Measurements from ENCODE around the gene TK1. TPM values are rescaled to one million over a fixed set of nuclear protein-coding genes. Genes with fewer than 3 reads are reported as not detected.
"Not testable (repeated sequence)": the region's sequence is repeated elsewhere in the genome, so short reads cannot be mapped to it uniquely, and the experiment has no call there.

The TK1 gene
- total RNA-seq, 2 experiments from 2014 or later = 93.1 to 97.8 TPM

DNA sequence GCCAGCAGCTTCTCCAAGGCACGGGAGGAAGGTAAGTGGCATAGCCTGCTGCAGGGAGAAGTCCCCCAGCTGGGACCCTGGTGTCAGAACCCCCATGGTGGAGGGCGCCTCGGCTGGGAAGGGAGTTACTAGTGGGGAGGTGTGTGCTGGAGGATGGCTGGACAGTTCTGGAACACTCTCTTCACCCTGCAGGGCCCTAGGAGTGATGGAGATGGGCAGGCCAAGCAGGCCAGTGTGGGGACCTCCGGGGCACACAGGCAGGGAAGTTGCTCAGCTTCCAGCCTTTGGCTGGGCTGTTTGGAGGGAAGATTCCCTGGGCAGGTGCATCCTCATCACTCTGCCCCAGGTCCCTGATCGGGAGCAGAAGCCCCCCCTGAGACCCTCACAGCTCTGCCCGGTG lies 40.0 kb downstream of the TK1 start:
- POLR2A ChIA-PET = interaction anchor here (0.9 kb wide), 1 partner anchor 19 kb away, joined by 3 read pairs; no protein-coding TSS in a partner anchor
- no peak overlapping the region for H3K27ac Mint-ChIP-seq
- ATAC-seq (ENCODE audit: low read depth) = no peak
- peaks cover 13% of the 10 kb centered on the region for H3K4me1 Mint-ChIP-seq
- H3K27me3 Mint-ChIP-seq = no peaks in the 10 kb centered on the region
- H3K4me3 Mint-ChIP-seq = no peak overlapping the region
- H3K9me3 Mint-ChIP-seq = no peaks in the 10 kb centered on the region
- DNase-seq = no peak
- H3K36me3 Mint-ChIP-seq = peaks cover 4% of the 10 kb centered on the region

DNA sequence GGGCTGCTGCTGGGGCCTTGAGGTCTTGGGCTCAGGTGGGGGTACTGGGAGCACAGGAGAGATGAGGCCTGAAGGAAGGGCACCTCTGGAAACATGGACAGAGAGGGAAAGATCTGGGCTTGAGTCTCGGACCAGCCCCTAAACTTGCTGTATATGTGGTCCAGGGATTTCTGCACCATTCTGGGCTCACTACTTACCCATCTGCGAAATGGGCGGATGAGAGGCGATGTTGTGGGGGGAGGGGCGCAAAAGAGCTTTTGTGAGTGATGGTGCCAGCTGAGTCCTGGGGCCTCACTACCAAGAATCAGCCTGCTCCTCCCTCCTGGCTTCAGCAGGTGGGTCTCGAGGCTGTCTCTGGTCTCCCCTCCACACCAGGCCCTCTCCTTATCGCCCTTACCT lies 40.4 kb downstream of the TK1 start:
- POLR2A ChIA-PET = interaction anchor here (0.9 kb wide), 1 partner anchor 19 kb away, joined by 3 read pairs; no protein-coding TSS in a partner anchor
- Mint-ChIP-seq H3K4me1 (peaks cover 13% of the 10 kb centered on the region), H3K4me3 (no peak overlapping the region), H3K27me3 (no peaks in the 10 kb centered on the region), H3K36me3 (peaks cover 4% of the 10 kb centered on the region), H3K9me3 (no peaks in the 10 kb centered on the region), H3K27ac (no peak overlapping the region)
- ATAC-seq (ENCODE audit: low read depth) = no peak
- DNase-seq = no peak

DNA sequence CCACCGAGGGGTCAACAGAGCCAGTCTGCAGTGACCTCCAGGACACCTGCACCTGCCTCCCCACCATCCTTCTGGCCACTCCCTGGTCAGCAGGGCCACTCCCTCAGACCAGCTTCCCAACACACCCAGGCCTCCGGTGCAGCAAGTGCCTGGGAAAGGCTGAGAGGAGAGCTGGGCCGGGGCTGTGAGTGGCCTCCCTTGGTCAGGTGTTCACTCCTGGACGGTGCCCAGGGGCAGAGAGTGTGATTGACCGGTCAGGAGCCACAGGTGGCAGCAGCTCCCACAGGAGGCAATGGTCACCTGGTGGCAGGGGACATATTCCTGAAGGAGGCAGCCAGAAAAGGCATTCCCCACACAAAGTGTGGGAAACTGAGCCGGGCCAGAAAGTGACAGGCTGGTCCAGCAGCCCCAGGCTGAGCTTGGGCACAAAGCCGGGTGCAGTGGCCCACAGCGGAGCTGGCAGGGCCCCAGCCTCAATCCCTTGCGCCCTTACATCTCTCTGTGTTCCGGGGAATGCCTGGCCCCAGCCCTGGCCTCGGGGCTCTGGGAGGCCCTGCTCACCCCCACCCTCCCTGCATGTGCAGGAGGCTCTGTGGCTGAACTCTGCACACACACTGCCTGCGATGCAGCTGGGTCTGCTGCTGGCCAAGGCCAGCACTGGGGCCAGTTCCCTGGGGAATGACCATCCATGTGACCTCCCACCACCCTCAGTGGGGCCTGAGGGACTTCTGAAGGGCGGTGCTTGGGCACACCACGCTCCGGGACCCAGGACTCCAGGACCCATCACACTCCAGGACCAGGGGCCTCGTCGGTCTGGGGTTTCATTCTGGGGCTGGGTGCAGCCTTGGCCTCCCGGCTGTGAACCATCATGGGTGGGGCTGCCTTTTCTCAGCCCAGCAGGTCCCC lies 41.9 kb downstream of the TK1 start:
- H3K27ac Mint-ChIP-seq = no peak overlapping the region
- DNase-seq (no peak), ATAC-seq (ENCODE audit: low read depth) (no peak)
- H3K4me3 Mint-ChIP-seq = no peak overlapping the region
- peaks cover 7% of the 10 kb centered on the region for H3K36me3 Mint-ChIP-seq
- POLR2A ChIA-PET = interaction anchor here (1.0 to 14.8 kb wide), 4 partner anchors 10 to 24 kb away, joined by 3 to 380 read pairs (median 8); partner anchors contain the start of genes TMC6 and TMC8
- H3K4me1 Mint-ChIP-seq = peaks cover 20% of the 10 kb centered on the region
- no peaks in the 10 kb centered on the region for H3K9me3 Mint-ChIP-seq
- no peaks in the 10 kb centered on the region for H3K27me3 Mint-ChIP-seq

DNA sequence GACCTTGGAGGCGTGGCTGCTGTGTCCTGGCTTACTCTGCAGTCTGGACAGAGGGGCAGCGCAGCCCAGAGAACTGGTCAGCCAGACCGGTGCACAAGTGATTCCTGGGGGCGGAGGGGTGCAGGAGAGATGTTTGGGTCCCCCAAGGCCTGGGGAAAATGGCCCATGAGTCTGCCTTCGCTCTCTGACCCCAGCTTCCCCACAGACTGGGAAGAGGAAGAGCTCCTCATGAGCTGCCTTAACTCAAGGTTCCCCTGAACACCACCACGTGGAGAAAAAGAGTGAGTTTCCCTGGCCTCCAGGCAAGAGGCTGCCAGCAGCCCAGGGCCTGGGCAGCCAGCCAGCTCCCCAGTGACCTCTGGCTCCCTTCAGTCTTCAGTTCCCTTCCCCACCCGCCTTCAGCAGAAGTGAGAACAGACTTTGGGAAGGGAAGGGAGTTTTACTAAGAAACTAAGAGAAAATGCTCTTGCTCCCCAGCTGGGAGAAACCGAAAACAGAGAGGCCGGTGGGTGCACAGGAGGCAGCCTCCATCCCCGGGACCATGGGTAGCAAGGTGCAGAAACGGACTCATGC lies 42.6 kb downstream of the TK1 start:
- POLR2A ChIA-PET = interaction anchor here (1.0 to 14.8 kb wide), 4 partner anchors 10 to 25 kb away, joined by 3 to 380 read pairs (median 8); partner anchors contain the start of genes TMC6 and TMC8
- Mint-ChIP-seq H3K36me3 (peaks cover 7% of the 10 kb centered on the region), H3K9me3 (no peaks in the 10 kb centered on the region), H3K4me1 (peaks cover 24% of the 10 kb centered on the region), H3K27ac (peak overlapping the region; percentile 75), H3K27me3 (no peaks in the 10 kb centered on the region), H3K4me3 (no peak overlapping the region)
- no peak for ATAC-seq (ENCODE audit: low read depth)
- DNase-seq = no peak

DNA sequence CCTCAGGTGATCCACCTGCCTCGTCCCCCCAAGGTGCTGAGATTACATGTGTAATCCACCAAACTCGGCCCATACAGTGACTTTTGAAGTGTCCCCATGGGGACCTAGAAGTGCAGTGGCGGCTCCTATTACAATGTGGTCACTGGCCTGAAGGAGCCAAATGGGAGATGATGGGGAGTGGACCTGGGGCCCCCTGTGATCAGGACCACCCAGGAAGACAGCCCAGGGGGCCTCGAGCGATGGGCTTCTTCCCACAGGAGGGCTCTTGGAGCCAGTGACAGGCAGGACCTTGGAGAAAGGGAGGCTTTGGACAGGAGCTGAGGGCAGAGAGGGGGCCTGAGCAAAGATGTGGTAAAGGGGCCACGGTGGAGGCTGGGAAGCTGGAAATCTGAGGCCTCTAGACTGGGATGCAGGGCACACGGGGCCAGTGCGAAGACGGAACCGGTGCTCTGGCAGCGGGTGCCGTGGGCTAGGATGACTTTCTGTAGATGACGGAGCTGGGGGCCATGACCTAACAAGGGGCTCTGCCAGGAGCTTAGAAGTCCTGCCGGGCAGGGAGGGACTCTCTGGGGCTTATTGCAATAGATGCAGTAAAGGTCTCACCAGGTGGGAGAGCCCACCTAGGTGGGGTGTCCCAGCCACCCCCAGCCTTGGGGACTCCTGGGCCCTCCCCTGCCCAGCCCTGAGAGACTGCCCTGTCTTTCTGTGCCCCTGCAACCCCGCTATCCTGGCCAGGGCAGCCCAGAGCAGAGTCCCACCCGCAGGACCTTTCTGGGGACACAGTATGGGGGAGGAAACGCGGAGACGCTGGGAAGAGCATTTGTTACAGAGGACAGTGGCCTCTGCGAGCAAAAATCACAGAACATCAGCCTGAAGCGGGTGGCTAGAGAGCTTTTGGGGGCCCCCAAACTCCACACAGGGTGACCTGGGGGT lies 43.4 kb downstream of the TK1 start:
- peaks cover 29% of the 10 kb centered on the region for H3K4me1 Mint-ChIP-seq
- peaks cover 7% of the 10 kb centered on the region for H3K36me3 Mint-ChIP-seq
- ATAC-seq (ENCODE audit: low read depth) (no peak), DNase-seq (no peak)
- POLR2A ChIA-PET = interaction anchor here (0.6 to 14.8 kb wide), 4 partner anchors 9 to 1791 kb away, joined by 3 to 380 read pairs (median 8); partner anchors contain the start of genes TMC6 and TMC8
- H3K9me3 Mint-ChIP-seq = no peaks in the 10 kb centered on the region
- peak overlapping the region; percentile 75 for H3K27ac Mint-ChIP-seq
- H3K4me3 Mint-ChIP-seq = no peak overlapping the region
- no peaks in the 10 kb centered on the region for H3K27me3 Mint-ChIP-seq

GRCh38 chr17:78142119-78142861 lies 44.6 kb downstream of the TK1 start:
- Mint-ChIP-seq H3K4me3 (no peak overlapping the region), H3K4me1 (peaks cover 31% of the 10 kb centered on the region), H3K36me3 (peaks cover 10% of the 10 kb centered on the region), H3K9me3 (no peaks in the 10 kb centered on the region), H3K27me3 (no peaks in the 10 kb centered on the region), H3K27ac (peak overlapping the region; percentile 9)
- DNase-seq (no peak), ATAC-seq (ENCODE audit: low read depth) (no peak)
- POLR2A ChIA-PET = interaction anchor here (0.8 to 14.8 kb wide), 6 partner anchors 8 to 27 kb away, joined by 3 to 380 read pairs (median 4); partner anchors contain the start of genes TMC6 and TMC8

DNA sequence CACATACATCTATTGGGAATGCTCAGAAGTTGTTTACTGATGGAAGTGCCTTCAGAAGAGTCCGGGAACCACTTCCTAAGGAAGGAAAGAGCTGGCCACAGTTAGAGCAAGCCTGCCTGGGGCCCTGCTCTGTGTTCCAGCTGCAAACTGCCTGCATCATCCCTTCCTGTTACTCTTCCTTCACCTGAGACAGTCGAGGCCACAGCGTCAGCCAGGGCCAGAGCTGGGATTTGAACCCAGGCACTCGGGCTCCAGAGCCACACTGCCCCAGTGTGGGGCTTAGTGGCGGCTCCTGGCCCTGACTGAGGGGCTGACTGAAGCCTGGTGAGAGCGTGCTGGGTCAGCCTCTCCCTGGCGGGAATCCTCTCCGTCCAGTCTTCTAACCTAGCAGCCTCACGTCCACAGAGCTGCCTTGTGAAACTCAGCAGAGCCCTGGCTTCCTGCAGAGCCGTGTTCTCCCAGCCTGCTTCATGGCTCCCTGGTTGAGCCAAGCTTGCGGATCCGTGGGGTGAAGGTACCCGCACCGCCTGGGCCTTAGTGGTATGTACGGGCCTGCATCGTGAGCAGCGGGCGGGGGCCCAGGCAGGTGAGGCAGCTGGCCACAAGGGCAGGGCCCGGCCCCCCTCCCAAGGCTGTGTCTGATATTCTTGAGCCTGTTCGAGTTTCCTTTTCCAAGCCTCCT lies 45.3 kb downstream of the TK1 start:
- no peak for DNase-seq
- Mint-ChIP-seq H3K36me3 (peaks cover 11% of the 10 kb centered on the region), H3K4me3 (no peak overlapping the region), H3K27ac (no peak overlapping the region), H3K27me3 (no peaks in the 10 kb centered on the region), H3K9me3 (no peaks in the 10 kb centered on the region), H3K4me1 (peaks cover 36% of the 10 kb centered on the region)
- POLR2A ChIA-PET = interaction anchor here (0.8 to 14.8 kb wide), 7 partner anchors 7 to 28 kb away, joined by 3 to 380 read pairs (median 4); partner anchors contain the start of genes TMC6 and TMC8
- ATAC-seq (ENCODE audit: low read depth) = no peak

DNA sequence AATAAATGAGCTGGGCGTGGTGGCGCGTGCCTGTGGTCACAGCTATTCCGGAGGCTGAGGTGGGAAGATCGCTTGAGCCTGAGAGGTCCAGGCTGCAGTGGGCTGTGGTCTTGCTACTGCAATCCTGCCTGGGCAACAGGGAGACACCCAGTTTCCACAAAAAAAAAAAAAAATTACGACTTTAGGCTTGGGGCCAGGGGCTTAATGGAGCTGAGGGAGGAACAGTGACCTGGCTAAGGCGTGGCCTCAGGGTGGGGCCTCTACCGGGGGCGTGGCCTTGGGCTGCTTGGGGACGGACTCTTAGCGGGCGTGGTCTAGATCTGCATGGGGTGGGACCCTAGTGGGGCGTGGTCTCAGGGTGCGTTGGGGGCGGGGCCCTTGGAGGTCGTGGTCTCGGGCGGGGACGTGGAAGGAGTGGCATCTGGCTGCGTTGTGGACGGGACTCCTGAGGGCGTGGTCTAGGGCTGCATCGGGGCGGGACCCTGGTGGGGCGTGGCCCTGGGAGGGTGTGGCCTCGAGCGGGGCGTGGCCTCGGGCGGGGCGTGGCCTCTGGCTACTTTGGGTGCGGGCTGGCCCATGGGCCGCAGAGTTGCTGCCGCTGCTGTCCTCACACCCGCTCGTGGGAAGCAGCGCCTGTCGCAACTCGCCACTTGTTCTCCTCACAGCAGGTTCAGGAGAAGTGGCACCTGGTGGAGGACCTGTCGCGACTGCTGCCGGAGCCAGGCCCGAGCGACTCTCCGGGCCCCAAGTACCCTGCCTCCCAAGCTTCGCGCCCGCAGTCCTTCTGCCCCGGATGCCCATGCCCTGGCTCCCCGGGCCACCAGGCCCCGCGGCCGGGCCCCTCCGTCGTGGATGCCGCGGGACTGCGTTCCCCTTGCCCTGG lies 46.4 kb downstream of the TK1 start:
- ATAC-seq (ENCODE audit: low read depth) (peak; percentile 73), DNase-seq (peak; percentile 97)
- H3K27me3 Mint-ChIP-seq = no peaks in the 10 kb centered on the region
- POLR2A ChIA-PET = interaction anchor here (0.5 to 14.8 kb wide), 12 partner anchors 11 to 1752 kb away, joined by 3 to 380 read pairs (median 4); partner anchors contain the start of genes TMC6, TMC8 and TNRC6C
- peak overlapping the region; percentile 68 for H3K27ac Mint-ChIP-seq
- H3K4me3 Mint-ChIP-seq = peak overlapping the region; percentile 22
- peaks cover 44% of the 10 kb centered on the region for H3K4me1 Mint-ChIP-seq
- H3K9me3 Mint-ChIP-seq = no peaks in the 10 kb centered on the region
- peaks cover 20% of the 10 kb centered on the region for H3K36me3 Mint-ChIP-seq

DNA sequence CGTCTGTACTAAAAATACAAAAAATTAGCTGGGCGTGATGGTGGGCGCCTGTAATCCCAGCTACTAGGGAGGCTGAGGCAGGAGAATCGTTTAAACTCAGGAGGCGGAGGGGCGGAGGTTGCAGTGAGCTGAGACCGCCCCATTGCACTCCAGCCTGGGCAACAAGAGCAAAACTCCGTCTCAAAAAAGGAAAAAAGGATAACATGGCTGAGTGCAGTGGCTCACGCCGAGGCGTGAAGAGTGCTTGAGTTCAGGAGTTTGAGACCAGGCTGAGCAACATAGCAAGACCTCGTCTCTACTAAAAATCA lies 47.0 kb downstream of the TK1 start:
- peak overlapping the region; percentile 68 for H3K27ac Mint-ChIP-seq
- peak overlapping the region; percentile 22 for H3K4me3 Mint-ChIP-seq
- H3K4me1 Mint-ChIP-seq = peaks cover 45% of the 10 kb centered on the region
- DNase-seq; H3K9me3 Mint-ChIP-seq; H3K27me3 Mint-ChIP-seq; ATAC-seq (ENCODE audit: low read depth): not testable (repeated sequence)
- POLR2A ChIA-PET = interaction anchor here (0.7 to 14.8 kb wide), 8 partner anchors 16 to 181 kb away, joined by 3 to 380 read pairs (median 4); partner anchors contain the start of genes TMC6, TMC8 and TNRC6C
- peaks cover 23% of the 10 kb centered on the region for H3K36me3 Mint-ChIP-seq

DNA sequence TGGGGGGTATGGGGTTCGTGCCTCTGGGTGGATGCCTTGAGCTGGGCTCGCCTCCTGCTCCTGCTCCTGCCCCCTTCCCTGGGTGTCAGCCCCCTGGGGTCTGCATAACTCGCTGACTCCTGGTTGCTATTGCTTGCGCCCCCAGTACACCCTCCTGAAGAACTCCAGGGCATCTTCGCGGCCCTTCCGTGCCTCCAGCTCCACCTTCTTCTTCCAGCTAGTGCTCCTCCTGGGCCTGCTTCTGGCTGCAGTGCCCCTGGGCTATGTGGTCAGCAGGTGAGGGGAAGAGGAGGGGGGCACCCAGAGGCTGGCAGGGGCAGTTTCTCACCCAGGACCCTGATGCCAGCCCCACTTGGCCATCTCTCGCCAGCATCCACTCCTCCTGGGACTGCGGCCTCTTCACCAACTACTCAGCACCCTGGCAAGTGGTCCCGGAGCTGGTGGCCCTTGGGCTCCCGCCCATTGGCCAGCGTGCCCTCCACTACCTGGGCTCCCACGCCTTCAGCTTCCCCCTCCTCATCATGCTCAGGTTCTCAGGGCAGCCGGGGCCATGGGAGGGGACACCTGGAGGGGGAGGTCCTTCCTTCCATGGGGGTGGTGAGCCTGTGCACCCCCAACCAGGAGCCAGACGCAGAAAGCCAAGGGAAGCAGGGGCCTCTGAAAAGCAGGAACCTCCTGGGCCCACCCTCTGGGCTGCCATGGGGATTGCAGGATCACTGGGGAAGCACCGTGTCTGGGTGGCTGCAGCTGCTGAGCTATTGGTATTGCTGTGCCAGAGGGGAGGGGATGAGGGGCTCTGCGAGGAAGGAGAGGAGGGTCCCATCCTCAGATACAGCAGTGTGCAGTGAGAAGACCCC lies 48.4 kb downstream of the TK1 start:
- ATAC-seq (ENCODE audit: low read depth) = no peak
- DNase-seq = no peak
- H3K27me3 Mint-ChIP-seq = no peaks in the 10 kb centered on the region
- peaks cover 34% of the 10 kb centered on the region for H3K36me3 Mint-ChIP-seq
- peak overlapping the region; percentile 39 for H3K4me3 Mint-ChIP-seq
- POLR2A ChIA-PET = interaction anchor here (0.8 to 14.8 kb wide), 8 partner anchors 14 to 257 kb away, joined by 3 to 380 read pairs (median 6); partner anchors contain the start of genes TMC6 and TMC8
- H3K9me3 Mint-ChIP-seq = no peaks in the 10 kb centered on the region
- peaks cover 56% of the 10 kb centered on the region for H3K4me1 Mint-ChIP-seq
- peak overlapping the region; percentile 82 for H3K27ac Mint-ChIP-seq

Measured in activated naive CD8-positive, alpha-beta T cell treated with anti-CD3 and anti-CD28 coated beads, Interleukin-2, amount 10 ng/mL, durations not matched to agents 7 days and 5 days (primary cell).